CD4-positive, alpha-beta T cell (primary cell): ENCODE data around the gene SLCO2A1. TPM values are rescaled to one million over a fixed set of nuclear protein-coding genes. Genes with fewer than 3 reads are reported as not detected.

Experiments
- ATAC-seq: fragments of 200-7000 bp; cut with Tn5 transposase; one replicate; pipeline ENCODE4 v1.10.0; 2022; ENCODE audit warnings: mild to moderate bottlenecking; ENCODE audit not compliant: poor library complexity
- CTCF ChIA-PET: fragments of 350-600 bp; sonication (Branson Sonifier 250); formaldehyde crosslinking; loops from one replicate; lab custom pipeline; 2021; ENCODE audit warnings: antibody characterized with exemption, inconsistent platforms; lab: Charles Lee
- POLR2A ChIA-PET: fragments of 350-600 bp; sonication (Branson Sonifier 250); formaldehyde crosslinking; loops from one replicate; lab custom pipeline; 2021; ENCODE audit warnings: antibody characterized with exemption, inconsistent platforms; lab: Charles Lee
- DNase-seq, 14 experiments: peaks; one replicate each; pipeline ENCODE4 v3.0.0-alpha.2; 2013 to 2020; ENCODE audit warnings: mixed read lengths in 2 of 14
- H3K27ac ChIP-seq, 2 donors: one replicate each; pipeline versions ENCODE4 v1.5.1 to v1.7.0; 2013; ENCODE audit warnings: low read length in 2 of 2, low read depth in 1 of 2, mild to moderate bottlenecking in 1 of 2
- H3K27me3 ChIP-seq, 2 experiments: 1 replicate in 1 of 2; 2 replicates in 1 of 2; pipeline versions ENCODE4 v1.6.1 to v1.7.0; 2013; ENCODE audit warnings: low read length in 2 of 2, control low read depth in 1 of 2, mild to moderate bottlenecking in 1 of 2, moderate library complexity in 1 of 2; ENCODE audit not compliant: insufficient read depth in 2 of 2, control insufficient read depth in 1 of 2
- H3K36me3 ChIP-seq: one replicate; pipeline ENCODE4 v1.6.1; 2013; ENCODE audit warnings: low read length, control low read depth; ENCODE audit not compliant: insufficient read depth
- H3K4me1 ChIP-seq: one replicate; pipeline ENCODE4 v1.6.1; 2013; ENCODE audit warnings: low read length, control low read depth; ENCODE audit not compliant: insufficient read depth
- H3K4me3 ChIP-seq: one replicate; pipeline ENCODE4 v1.5.1; 2013; ENCODE audit warnings: mild to moderate bottlenecking, low read length, moderate library complexity
- H3K9me3 ChIP-seq, 2 experiments: 1 replicate in 1 of 2; 2 replicates in 1 of 2; pipeline versions ENCODE4 v1.6.1 to v1.7.0; 2013; ENCODE audit warnings: low read length in 2 of 2, mild to moderate bottlenecking in 2 of 2, control low read depth in 1 of 2, moderate library complexity in 1 of 2; ENCODE audit not compliant: control insufficient read depth in 1 of 2, insufficient read depth in 1 of 2
- H3K27ac Mint-ChIP-seq: one replicate; pipeline ENCODE4 v1.8.0; 2020; ENCODE audit warnings: mixed read lengths
- H3K27me3 Mint-ChIP-seq: one replicate; pipeline ENCODE4 v1.8.0; 2021; ENCODE audit warnings: mixed read lengths
- H3K36me3 Mint-ChIP-seq: one replicate; pipeline ENCODE4 v1.8.0; 2021; ENCODE audit warnings: low read depth, mixed read lengths
- H3K4me1 Mint-ChIP-seq: one replicate; pipeline ENCODE4 v1.8.0; 2021; ENCODE audit warnings: low read depth, mixed read lengths
- H3K4me3 Mint-ChIP-seq: one replicate; pipeline ENCODE4 v1.8.0; 2020; ENCODE audit warnings: mild to moderate bottlenecking, mixed read lengths
- H3K9me3 Mint-ChIP-seq: one replicate; pipeline ENCODE4 v1.8.0; 2020; ENCODE audit warnings: mixed read lengths
- CTCF ChIP-seq: fragments of 200-600 bp; IDR thresholded peaks from one replicate; pipeline ENCODE4 v1.8.0; 2022; ENCODE audit warnings: antibody characterized with exemption, mild to moderate bottlenecking
- intact Hi-C, 2 experiments: fragments of 100-400 bp; cut with DNase I in 1 of 2; cut with micrococcal nuclease in 1 of 2; formaldehyde crosslinking; loops; one replicate each; pipeline versions ENCODE4 v1.15.1 to v1.9.0; 2023 to 2025; cut with DNase I, micrococcal nuclease
- total RNA-seq, 174 experiments: library from RNA in 2 of 174; stranded (reverse) in 2 of 174; gene quantifications; one replicate each; pipeline ENCODE4 v1.2.3 and lab custom pipeline; 2021 to 2026

SLCO2A1 gene
- total RNA-seq, 2 experiments from 2014 or later: not detected

GRCh38 chr3:133989936-133990702 lies 39.6 kb downstream of the SLCO2A1 start:
- Mint-ChIP-seq H3K4me1 (no peaks in the 10 kb centered on the region), H3K4me3 (no peak overlapping the region), H3K27me3 (no peaks in the 10 kb centered on the region), H3K36me3 (no peaks in the 10 kb centered on the region), H3K9me3 (no peaks in the 10 kb centered on the region), H3K27ac (no peak overlapping the region)
- Histone ChIP-seq H3K27me3 (peaks cover 3 to 4% of the 10 kb centered on the region in 2 experiments), H3K4me1 (no peaks in the 10 kb centered on the region), H3K36me3 (no peaks in the 10 kb centered on the region), H3K9me3 (peaks cover 0 to 3% of the 10 kb centered on the region in 2 experiments), H3K4me3 (no peak overlapping the region), H3K27ac (no peak overlapping the region)
- no peak for DNase-seq
- ChIA-PET CTCF (no interaction called here), POLR2A (no interaction called here)
- TF ChIP-seq CTCF: no peak
- intact Hi-C loops: no loop called here
- no peak for ATAC-seq

- no peak for ATAC-seq
- H3K27me3 Mint-ChIP-seq: no peaks in the 10 kb centered on the region
- no peaks in the 10 kb centered on the region for H3K36me3 Mint-ChIP-seq
- H3K4me3 Mint-ChIP-seq: no peak overlapping the region
- peaks cover 3 to 4% of the 10 kb centered on the region in 2 experiments for H3K27me3 ChIP-seq
- no peak for DNase-seq
- intact Hi-C loops: no loop called here
- H3K4me1 ChIP-seq: no peaks in the 10 kb centered on the region
- no peak overlapping the region for H3K27ac ChIP-seq
- no peaks in the 10 kb centered on the region for H3K36me3 ChIP-seq
- CTCF ChIA-PET: no interaction called here
- H3K9me3 Mint-ChIP-seq: no peaks in the 10 kb centered on the region
- POLR2A ChIA-PET: no interaction called here
- TF ChIP-seq CTCF: no peak
- no peak overlapping the region for H3K27ac Mint-ChIP-seq
- H3K4me3 ChIP-seq: no peak overlapping the region
- H3K9me3 ChIP-seq: peaks cover 0 to 3% of the 10 kb centered on the region in 2 experiments
- no peaks in the 10 kb centered on the region for H3K4me1 Mint-ChIP-seq
Observed at GRCh38 chr3:133988631-133989161, 41.0 kb downstream of the SLCO2A1 start.

GRCh38 chr3:133987948-133988484 lies 41.7 kb downstream of the SLCO2A1 start:
- Histone ChIP-seq H3K36me3 (no peaks in the 10 kb centered on the region), H3K9me3 (peaks cover 0 to 2% of the 10 kb centered on the region in 2 experiments), H3K27ac (no peak overlapping the region), H3K4me3 (no peak overlapping the region), H3K4me1 (no peaks in the 10 kb centered on the region), H3K27me3 (peaks cover 3 to 4% of the 10 kb centered on the region in 2 experiments)
- no peaks in the 10 kb centered on the region for H3K9me3 Mint-ChIP-seq
- no peak overlapping the region for H3K27ac Mint-ChIP-seq
- ATAC-seq (no peak), DNase-seq (no peak)
- CTCF ChIA-PET: no interaction called here
- H3K4me1 Mint-ChIP-seq: no peaks in the 10 kb centered on the region
- no peak for TF ChIP-seq CTCF
- intact Hi-C loops: no loop called here
- POLR2A ChIA-PET: no interaction called here
- no peaks in the 10 kb centered on the region for H3K27me3 Mint-ChIP-seq
- H3K4me3 Mint-ChIP-seq: no peak overlapping the region
- no peaks in the 10 kb centered on the region for H3K36me3 Mint-ChIP-seq
